ENCODE results near the gene FLT1. TPM values are rescaled to one million over a fixed set of nuclear protein-coding genes. Genes with fewer than 3 reads are reported as not detected.

The FLT1 gene
- total and polyA plus RNA-seq, 2 of the 13 experiments (the other 11 are each of a cell fraction or from before 2014, with no cell fraction given): 0.02 TPM; not detected in 1

DNA sequence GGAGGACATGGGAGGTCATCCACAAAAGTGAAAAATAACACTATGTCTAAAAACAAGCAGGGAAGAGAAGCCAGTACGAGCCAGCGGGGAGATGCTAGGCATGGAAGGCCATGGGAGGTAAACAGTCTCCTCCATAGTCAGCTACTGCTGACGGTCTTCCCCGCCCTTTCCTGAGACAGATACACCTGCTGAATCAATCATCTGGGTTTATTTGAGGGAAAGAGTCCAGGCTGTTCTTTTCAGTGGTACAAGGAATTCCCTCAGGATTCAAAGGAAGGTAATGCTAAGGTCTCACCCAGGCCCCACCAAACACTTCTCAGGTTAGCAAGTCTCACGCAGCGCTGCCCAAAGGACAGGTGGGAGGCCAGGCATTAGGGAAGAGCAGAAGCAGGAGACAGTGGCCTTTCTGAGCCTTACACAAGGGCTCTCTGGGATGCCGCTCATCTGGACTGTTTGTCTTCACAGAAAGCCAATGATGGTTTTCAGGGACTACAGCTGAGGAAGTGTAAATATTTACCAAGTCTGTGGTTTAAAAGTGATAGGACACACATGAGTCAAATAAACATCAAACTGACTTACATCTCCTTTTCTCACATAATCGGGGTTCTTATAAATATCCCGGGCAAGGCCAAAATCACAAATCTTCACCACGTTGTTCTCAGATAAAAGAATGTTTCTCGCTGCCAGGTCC, 173.9 kb downstream of the FLT1 start:
- no peaks in the 10 kb centered on the region for H3K9me3 ChIP-seq (ENCODE audit: low read length)
- no peaks in the 10 kb centered on the region for H4K20me1 ChIP-seq (ENCODE audit: insufficient read depth, low read length)
- TF ChIP-seq, protein P1, sequence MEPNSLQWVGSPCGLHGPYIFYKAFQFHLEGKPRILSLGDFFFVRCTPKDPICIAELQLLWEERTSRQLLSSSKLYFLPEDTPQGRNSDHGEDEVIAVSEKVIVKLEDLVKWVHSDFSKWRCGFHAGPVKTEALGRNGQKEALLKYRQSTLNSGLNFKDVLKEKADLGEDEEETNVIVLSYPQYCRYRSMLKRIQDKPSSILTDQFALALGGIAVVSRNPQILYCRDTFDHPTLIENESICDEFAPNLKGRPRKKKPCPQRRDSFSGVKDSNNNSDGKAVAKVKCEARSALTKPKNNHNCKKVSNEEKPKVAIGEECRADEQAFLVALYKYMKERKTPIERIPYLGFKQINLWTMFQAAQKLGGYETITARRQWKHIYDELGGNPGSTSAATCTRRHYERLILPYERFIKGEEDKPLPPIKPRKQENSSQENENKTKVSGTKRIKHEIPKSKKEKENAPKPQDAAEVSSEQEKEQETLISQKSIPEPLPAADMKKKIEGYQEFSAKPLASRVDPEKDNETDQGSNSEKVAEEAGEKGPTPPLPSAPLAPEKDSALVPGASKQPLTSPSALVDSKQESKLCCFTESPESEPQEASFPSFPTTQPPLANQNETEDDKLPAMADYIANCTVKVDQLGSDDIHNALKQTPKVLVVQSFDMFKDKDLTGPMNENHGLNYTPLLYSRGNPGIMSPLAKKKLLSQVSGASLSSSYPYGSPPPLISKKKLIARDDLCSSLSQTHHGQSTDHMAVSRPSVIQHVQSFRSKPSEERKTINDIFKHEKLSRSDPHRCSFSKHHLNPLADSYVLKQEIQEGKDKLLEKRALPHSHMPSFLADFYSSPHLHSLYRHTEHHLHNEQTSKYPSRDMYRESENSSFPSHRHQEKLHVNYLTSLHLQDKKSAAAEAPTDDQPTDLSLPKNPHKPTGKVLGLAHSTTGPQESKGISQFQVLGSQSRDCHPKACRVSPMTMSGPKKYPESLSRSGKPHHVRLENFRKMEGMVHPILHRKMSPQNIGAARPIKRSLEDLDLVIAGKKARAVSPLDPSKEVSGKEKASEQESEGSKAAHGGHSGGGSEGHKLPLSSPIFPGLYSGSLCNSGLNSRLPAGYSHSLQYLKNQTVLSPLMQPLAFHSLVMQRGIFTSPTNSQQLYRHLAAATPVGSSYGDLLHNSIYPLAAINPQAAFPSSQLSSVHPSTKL (CRISPR knock-in tag; IDR thresholded peaks at IDR 0.05): peak; percentile 54; the same call in 1 of the 2 replicates
- TF ChIP-seq, protein P2, sequence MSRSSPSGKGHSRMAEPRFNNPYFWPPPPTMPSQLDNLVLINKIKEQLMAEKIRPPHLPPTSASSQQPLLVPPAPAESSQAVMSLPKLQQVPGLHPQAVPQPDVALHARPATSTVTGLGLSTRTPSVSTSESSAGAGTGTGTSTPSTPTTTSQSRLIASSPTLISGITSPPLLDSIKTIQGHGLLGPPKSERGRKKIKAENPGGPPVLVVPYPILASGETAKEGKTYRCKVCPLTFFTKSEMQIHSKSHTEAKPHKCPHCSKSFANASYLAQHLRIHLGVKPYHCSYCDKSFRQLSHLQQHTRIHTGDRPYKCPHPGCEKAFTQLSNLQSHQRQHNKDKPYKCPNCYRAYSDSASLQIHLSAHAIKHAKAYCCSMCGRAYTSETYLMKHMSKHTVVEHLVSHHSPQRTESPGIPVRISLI (CRISPR knock-in tag; IDR thresholded peaks at IDR 0.05; ENCODE audit: borderline replicate concordance): no peak
- TF ChIP-seq, protein P3, sequence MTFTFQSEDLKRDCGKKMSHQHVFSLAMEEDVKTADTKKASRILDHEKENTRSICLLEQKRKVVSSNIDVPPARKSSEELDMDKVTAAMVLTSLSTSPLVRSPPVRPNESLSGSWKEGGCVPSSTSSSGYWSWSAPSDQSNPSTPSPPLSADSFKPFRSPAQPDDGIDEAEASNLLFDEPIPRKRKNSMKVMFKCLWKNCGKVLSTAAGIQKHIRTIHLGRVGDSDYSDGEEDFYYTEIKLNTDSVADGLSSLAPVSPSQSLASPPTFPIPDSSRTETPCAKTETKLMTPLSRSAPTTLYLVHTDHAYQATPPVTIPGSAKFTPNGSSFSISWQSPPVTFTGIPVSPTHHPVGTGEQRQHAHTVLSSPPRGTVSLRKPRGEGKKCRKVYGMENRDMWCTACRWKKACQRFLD (CRISPR knock-in tag; IDR thresholded peaks at IDR 0.05; ENCODE audit: borderline replicate concordance): no peak
- no peak for TF ChIP-seq FOXA1 (IDR thresholded peaks at IDR 0.05)
- 0 out of 2 replicates have a peak, but pooled peaks have one; percentile 37 for TF ChIP-seq FOXA1 (CRISPR knock-in tag; IDR thresholded peaks at IDR 0.05)
- peak; percentile 50; the same call in 1 of the 2 replicates for TF ChIP-seq GATAD2A (CRISPR knock-in tag; IDR thresholded peaks at IDR 0.05)
- no peak for TF ChIP-seq NFYC (CRISPR knock-in tag; IDR thresholded peaks at IDR 0.05)
- TF ChIP-seq HIVEP1 (CRISPR knock-in tag; IDR thresholded peaks at IDR 0.05): no peak
- TF ChIP-seq, protein P4, sequence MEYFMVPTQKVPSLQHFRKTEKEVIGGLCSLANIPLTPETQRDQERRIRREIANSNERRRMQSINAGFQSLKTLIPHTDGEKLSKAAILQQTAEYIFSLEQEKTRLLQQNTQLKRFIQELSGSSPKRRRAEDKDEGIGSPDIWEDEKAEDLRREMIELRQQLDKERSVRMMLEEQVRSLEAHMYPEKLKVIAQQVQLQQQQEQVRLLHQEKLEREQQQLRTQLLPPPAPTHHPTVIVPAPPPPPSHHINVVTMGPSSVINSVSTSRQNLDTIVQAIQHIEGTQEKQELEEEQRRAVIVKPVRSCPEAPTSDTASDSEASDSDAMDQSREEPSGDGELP (IDR thresholded peaks at IDR 0.05; ENCODE audit: borderline replicate concordance, low read depth): peak; percentile 81
- TF ChIP-seq FOXP1 (IDR thresholded peaks at IDR 0.05): no peak
- peak; percentile 45; the same call in 1 of the 2 replicates for TF ChIP-seq FOXP1 (CRISPR knock-in tag; IDR thresholded peaks at IDR 0.05)
- no peak for TF ChIP-seq GABPB1 (CRISPR knock-in tag; IDR thresholded peaks at IDR 0.05)
- peak; percentile 14; the same call in 1 of the 2 replicates for TF ChIP-seq HMG20A (CRISPR knock-in tag; IDR thresholded peaks at IDR 0.05; ENCODE audit: borderline replicate concordance)
- TF ChIP-seq RARA (CRISPR knock-in tag; IDR thresholded peaks at IDR 0.05): peak; percentile 48; the same call in 1 of the 2 replicates
- TF ChIP-seq BCL6 (CRISPR knock-in tag; IDR thresholded peaks at IDR 0.05): peak; percentile 76
- TF ChIP-seq FOXA3 (CRISPR knock-in tag; IDR thresholded peaks at IDR 0.05): peak; percentile 64
- ATAC-seq (peak; percentile 71), DNase-seq (ENCODE audit: low spot score) (peak; percentile 36), FAIRE-seq (no peak)
- no peak overlapping the region for H2AFZ ChIP-seq (ENCODE audit: low read length)
- in situ Hi-C loops (cut with HindIII; ENCODE audit: extremely low pct_ligation_motif_present, low pct_unique_long_range_greater_than_20kb) (loop anchor here (5.0 to 10.0 kb wide), 2 partner anchors 316 to 474 kb away; no protein-coding TSS in a partner anchor), intact Hi-C loops (cut with micrococcal nuclease; ENCODE audit: unreplicated experiment) (loop anchor here (2.0 kb wide), 1 partner anchor 262 kb away; no protein-coding TSS in a partner anchor)
- no peaks in the 10 kb centered on the region for H3K36me3 ChIP-seq (replicated peaks in 1 of 2; ENCODE audit: control insufficient read depth in 1 of 2, insufficient read depth in 2 of 2, low read length in 2 of 2)
- H3K27ac ChIP-seq (ENCODE audit: extremely low read length, insufficient read depth, low read length): no peak overlapping the region
- ChIA-PET CTCF (ENCODE audit: low intra/inter-chr PET ratio, low total read pairs) (no interaction called here), POLR2A (no interaction called here)
- no peaks in the 10 kb centered on the region for H3K79me2 ChIP-seq (ENCODE audit: insufficient read depth, low read length)
- 14% methylated on average over 11 of the region's 11 CpGs for WGBS (ENCODE audit: low lambda C conversion rate)
- no peak overlapping the region for H3K4me2 ChIP-seq (ENCODE audit: low read depth, low read length)
- H3K4me1 ChIP-seq (ENCODE audit: insufficient read depth, low read length): peaks cover 27% of the 10 kb centered on the region
- no peaks in the 10 kb centered on the region for H3K27me3 ChIP-seq (ENCODE audit: control insufficient read depth in 1 of 2, insufficient read depth in 2 of 2, low read length in 2 of 2)
- BruUV-seq (replicated peaks): no TSS peak
- H3K9ac ChIP-seq (ENCODE audit: insufficient read depth, low read depth, low read length): no peak overlapping the region
- no peak overlapping the region for H3K4me3 ChIP-seq (replicated peaks in 1 of 3; ENCODE audit: insufficient read depth in 1 of 3, low read depth in 2 of 3, low read length in 3 of 3)
